ENCODE measurements around the gene OSBPL3. TPM values are rescaled to one million over a fixed set of nuclear protein-coding genes. Genes with fewer than 3 reads are reported as not detected.

The OSBPL3 gene
- total RNA-seq, 1 donor from 2014 or later = 90.6 TPM

GRCh38 chr7:24942226-24942625 lies 37.8 kb downstream of the OSBPL3 start:
- no peak for DNase-seq (ENCODE audit: low spot score)
- H3K27me3 Mint-ChIP-seq (ENCODE audit: insufficient read depth) = no peaks in the 10 kb centered on the region
- intact Hi-C loops (cut with micrococcal nuclease) = no loop called here
- no peak overlapping the region for H3K27ac Mint-ChIP-seq
- H3K4me1 Mint-ChIP-seq (ENCODE audit: low read depth) = peaks cover 66% of the 10 kb centered on the region
- H3K9me3 Mint-ChIP-seq = peaks cover 8% of the 10 kb centered on the region
- peaks cover 29% of the 10 kb centered on the region for H3K36me3 Mint-ChIP-seq (ENCODE audit: low read depth)
- H3K4me3 Mint-ChIP-seq = no peak overlapping the region

DNA sequence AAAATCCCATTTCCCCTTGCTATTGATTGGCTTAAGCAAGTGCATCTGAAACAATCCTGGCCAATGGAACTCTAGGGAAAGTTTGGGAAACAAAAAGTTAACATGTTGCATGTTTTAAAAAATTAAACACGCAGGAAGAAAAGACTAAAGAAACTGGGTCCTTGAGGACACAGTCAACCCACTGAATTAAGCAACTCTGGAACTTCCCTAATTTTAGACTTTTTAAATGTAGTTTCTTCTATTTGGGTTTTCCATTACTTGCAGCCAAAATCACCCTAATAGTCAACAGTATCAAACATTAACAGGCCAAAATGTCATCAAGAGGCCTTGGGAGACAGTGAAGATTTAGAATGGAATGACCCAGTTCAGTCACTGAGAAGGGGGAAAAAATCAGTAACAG lies 40.6 kb downstream of the OSBPL3 start:
- Mint-ChIP-seq H3K4me1 (ENCODE audit: low read depth) (peaks cover 61% of the 10 kb centered on the region), H3K36me3 (ENCODE audit: low read depth) (peaks cover 35% of the 10 kb centered on the region), H3K27me3 (ENCODE audit: insufficient read depth) (no peaks in the 10 kb centered on the region), H3K27ac (no peak overlapping the region), H3K9me3 (peaks cover 16% of the 10 kb centered on the region), H3K4me3 (no peak overlapping the region)
- intact Hi-C loops (cut with micrococcal nuclease) = no loop called here
- no peak for DNase-seq (ENCODE audit: low spot score)

- peak overlapping the region; percentile 1 for H3K4me3 Mint-ChIP-seq
- intact Hi-C loops (cut with micrococcal nuclease) = no loop called here
- peaks cover 16% of the 10 kb centered on the region for H3K9me3 Mint-ChIP-seq
- peak overlapping the region; percentile 3 for H3K27ac Mint-ChIP-seq
- DNase-seq (ENCODE audit: low spot score) = no peak
- peaks cover 40% of the 10 kb centered on the region for H3K36me3 Mint-ChIP-seq (ENCODE audit: low read depth)
- no peaks in the 10 kb centered on the region for H3K27me3 Mint-ChIP-seq (ENCODE audit: insufficient read depth)
- peaks cover 73% of the 10 kb centered on the region for H3K4me1 Mint-ChIP-seq (ENCODE audit: low read depth)
These were observed 43.7 kb downstream of the OSBPL3 start for GRCh38 chr7:24936121-24936824.

GRCh38 chr7:24933298-24933697 lies 46.7 kb downstream of the OSBPL3 start:
- Mint-ChIP-seq H3K9me3 (peaks cover 16% of the 10 kb centered on the region), H3K27ac (no peak overlapping the region), H3K36me3 (ENCODE audit: low read depth) (peaks cover 44% of the 10 kb centered on the region), H3K4me1 (ENCODE audit: low read depth) (peaks cover 72% of the 10 kb centered on the region), H3K4me3 (no peak overlapping the region), H3K27me3 (ENCODE audit: insufficient read depth) (no peaks in the 10 kb centered on the region)
- no peak for DNase-seq (ENCODE audit: low spot score)
- intact Hi-C loops (cut with micrococcal nuclease) = no loop called here

DNA sequence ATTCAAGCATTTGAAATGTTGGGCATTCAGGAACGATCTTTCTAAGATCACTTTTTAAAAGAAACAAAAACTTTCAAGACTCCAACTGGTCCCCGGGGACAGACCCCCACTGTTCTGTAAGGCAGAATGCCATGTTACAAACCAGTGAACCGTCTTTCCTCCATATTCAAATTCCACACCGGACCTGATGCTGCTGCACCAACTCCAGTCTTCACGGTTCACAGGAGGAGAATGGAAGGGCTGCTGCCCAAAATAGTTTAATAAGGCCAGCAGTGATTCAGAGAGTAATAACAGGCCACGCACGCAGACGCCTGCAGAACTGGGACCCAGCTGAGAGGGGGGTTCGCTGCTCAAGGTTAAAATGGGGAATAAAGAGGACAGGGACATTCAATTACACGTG lies 47.2 kb downstream of the OSBPL3 start:
- intact Hi-C loops (cut with micrococcal nuclease) = no loop called here
- Mint-ChIP-seq H3K4me3 (no peak overlapping the region), H3K4me1 (ENCODE audit: low read depth) (peaks cover 72% of the 10 kb centered on the region), H3K27ac (no peak overlapping the region), H3K9me3 (peaks cover 12% of the 10 kb centered on the region), H3K36me3 (ENCODE audit: low read depth) (peaks cover 42% of the 10 kb centered on the region), H3K27me3 (ENCODE audit: insufficient read depth) (no peaks in the 10 kb centered on the region)
- no peak for DNase-seq (ENCODE audit: low spot score)

DNA sequence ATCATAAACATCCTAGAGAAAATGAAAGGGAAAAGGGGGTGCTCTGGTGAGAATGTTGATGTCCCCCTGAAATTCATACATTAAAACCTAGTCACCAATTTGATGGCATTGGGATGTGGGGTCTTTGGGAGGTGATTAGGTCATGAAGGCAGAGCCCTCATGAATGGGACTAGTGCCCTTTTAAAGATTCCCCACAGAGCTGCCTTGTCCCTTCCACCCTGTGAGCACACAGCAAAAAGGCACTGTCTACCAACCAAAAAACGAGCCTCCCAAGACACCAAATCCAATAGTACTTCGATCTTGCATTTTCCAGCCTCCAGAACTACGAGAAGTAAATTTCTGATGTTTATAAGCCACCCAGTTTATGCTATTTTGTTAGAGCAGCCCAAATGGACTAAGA lies 47.6 kb downstream of the OSBPL3 start:
- Mint-ChIP-seq H3K4me1 (ENCODE audit: low read depth) (peaks cover 72% of the 10 kb centered on the region), H3K9me3 (peaks cover 8% of the 10 kb centered on the region), H3K4me3 (no peak overlapping the region), H3K27me3 (ENCODE audit: insufficient read depth) (no peaks in the 10 kb centered on the region), H3K27ac (no peak overlapping the region), H3K36me3 (ENCODE audit: low read depth) (peaks cover 40% of the 10 kb centered on the region)
- intact Hi-C loops (cut with micrococcal nuclease) = no loop called here
- DNase-seq (ENCODE audit: low spot score) = no peak

DNA sequence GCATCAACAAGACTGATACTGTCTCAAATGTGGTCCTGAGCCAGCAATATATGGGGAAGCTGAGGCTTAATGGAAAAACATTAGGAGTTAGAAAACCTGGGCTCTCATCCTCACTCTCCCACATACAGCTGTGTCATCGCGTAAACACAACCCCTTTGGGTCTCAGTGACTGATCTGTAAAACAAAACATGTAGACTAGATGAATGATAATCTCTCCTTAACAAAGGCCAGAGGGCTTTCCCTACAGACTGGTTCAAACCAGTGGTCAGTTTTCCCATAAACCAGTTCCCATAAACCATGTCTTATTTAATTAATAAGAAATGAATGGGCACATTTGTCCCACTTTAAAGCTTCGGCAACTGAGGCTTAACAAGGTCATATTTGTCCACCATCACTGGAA lies 48.1 kb downstream of the OSBPL3 start:
- H3K36me3 Mint-ChIP-seq (ENCODE audit: low read depth) = peaks cover 39% of the 10 kb centered on the region
- H3K27me3 Mint-ChIP-seq (ENCODE audit: insufficient read depth) = no peaks in the 10 kb centered on the region
- no peak overlapping the region for H3K4me3 Mint-ChIP-seq
- DNase-seq (ENCODE audit: low spot score) = no peak
- H3K9me3 Mint-ChIP-seq = peaks cover 7% of the 10 kb centered on the region
- no peak overlapping the region for H3K27ac Mint-ChIP-seq
- H3K4me1 Mint-ChIP-seq (ENCODE audit: low read depth) = peaks cover 77% of the 10 kb centered on the region
- intact Hi-C loops (cut with micrococcal nuclease) = no loop called here

GRCh38 chr7:24930856-24931255 lies 49.1 kb downstream of the OSBPL3 start:
- H3K27ac Mint-ChIP-seq = peak overlapping the region; percentile 15
- H3K4me3 Mint-ChIP-seq = no peak overlapping the region
- no peaks in the 10 kb centered on the region for H3K27me3 Mint-ChIP-seq (ENCODE audit: insufficient read depth)
- no peaks in the 10 kb centered on the region for H3K9me3 Mint-ChIP-seq
- no peak for DNase-seq (ENCODE audit: low spot score)
- intact Hi-C loops (cut with micrococcal nuclease) = no loop called here
- peaks cover 30% of the 10 kb centered on the region for H3K36me3 Mint-ChIP-seq (ENCODE audit: low read depth)
- peaks cover 76% of the 10 kb centered on the region for H3K4me1 Mint-ChIP-seq (ENCODE audit: low read depth)

GRCh38 chr7:24926623-24927524 lies 53.1 kb downstream of the OSBPL3 start:
- peaks cover 26% of the 10 kb centered on the region for H3K36me3 Mint-ChIP-seq (ENCODE audit: low read depth)
- no peak for DNase-seq (ENCODE audit: low spot score)
- no peak overlapping the region for H3K4me3 Mint-ChIP-seq
- intact Hi-C loops (cut with micrococcal nuclease) = no loop called here
- no peak overlapping the region for H3K27ac Mint-ChIP-seq
- peaks cover 86% of the 10 kb centered on the region for H3K4me1 Mint-ChIP-seq (ENCODE audit: low read depth)
- H3K27me3 Mint-ChIP-seq (ENCODE audit: insufficient read depth) = no peaks in the 10 kb centered on the region
- no peaks in the 10 kb centered on the region for H3K9me3 Mint-ChIP-seq

GRCh38 chr7:24924375-24924774 lies 55.6 kb downstream of the OSBPL3 start:
- Mint-ChIP-seq H3K4me1 (ENCODE audit: low read depth) (peaks cover 92% of the 10 kb centered on the region), H3K36me3 (ENCODE audit: low read depth) (peaks cover 24% of the 10 kb centered on the region), H3K4me3 (peak overlapping the region; percentile 8), H3K9me3 (peaks cover 3% of the 10 kb centered on the region), H3K27me3 (ENCODE audit: insufficient read depth) (no peaks in the 10 kb centered on the region), H3K27ac (peak overlapping the region; percentile 91)
- intact Hi-C loops (cut with micrococcal nuclease) = loop anchor here (5.0 kb wide), 2 partner anchors 167 to 1368 kb away; partner anchors contain the start of genes GSDME and SNX10
- no peak for DNase-seq (ENCODE audit: low spot score)

DNA sequence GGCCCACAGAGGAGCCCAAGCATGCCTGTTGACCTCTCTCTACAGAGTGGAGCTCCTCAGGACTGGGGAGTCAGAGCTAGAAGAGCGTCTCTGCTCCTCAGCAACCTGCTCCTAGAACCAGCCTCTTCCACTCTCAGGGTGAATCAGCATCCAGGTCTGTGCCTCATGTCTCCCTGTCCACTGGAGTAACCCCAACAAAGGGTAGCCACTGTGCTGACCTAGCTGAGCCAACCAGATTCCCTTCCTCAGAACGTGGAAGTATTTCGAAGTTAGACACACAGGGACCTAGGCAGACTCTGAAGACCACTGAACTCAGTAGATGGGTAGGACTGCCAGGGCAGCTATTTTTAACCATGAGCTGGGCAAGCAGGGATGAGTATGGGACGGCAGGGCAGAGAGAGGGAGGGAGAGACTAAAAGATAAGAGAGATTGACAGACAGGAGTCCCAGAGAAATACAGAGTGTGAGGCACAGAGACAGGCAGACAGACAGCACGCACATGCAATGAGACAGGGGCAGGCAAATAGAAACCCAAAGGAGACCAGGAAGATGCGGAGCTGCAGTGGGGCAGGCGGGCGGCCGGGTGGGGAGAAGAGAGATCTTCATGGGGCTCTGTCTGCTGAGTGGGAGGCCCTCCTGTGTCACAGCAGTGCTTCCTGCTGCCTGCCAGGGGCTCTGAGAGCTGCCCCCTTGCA lies 56.7 kb downstream of the OSBPL3 start:
- peaks cover 21% of the 10 kb centered on the region for H3K36me3 Mint-ChIP-seq (ENCODE audit: low read depth)
- no peaks in the 10 kb centered on the region for H3K27me3 Mint-ChIP-seq (ENCODE audit: insufficient read depth)
- peaks cover 3% of the 10 kb centered on the region for H3K9me3 Mint-ChIP-seq
- peak overlapping the region; percentile 51 for H3K4me3 Mint-ChIP-seq
- intact Hi-C loops (cut with micrococcal nuclease) = loop anchor here (5.0 kb wide), 2 partner anchors 166 to 1369 kb away; partner anchors contain the start of genes GSDME and SNX10
- peaks cover 93% of the 10 kb centered on the region for H3K4me1 Mint-ChIP-seq (ENCODE audit: low read depth)
- DNase-seq (ENCODE audit: low spot score) = no peak
- H3K27ac Mint-ChIP-seq = peak overlapping the region; percentile 91

GRCh38 chr7:24922099-24922773 lies 57.7 kb downstream of the OSBPL3 start:
- H3K9me3 Mint-ChIP-seq = peaks cover 3% of the 10 kb centered on the region
- no peak for DNase-seq (ENCODE audit: low spot score)
- H3K4me1 Mint-ChIP-seq (ENCODE audit: low read depth) = peaks cover 95% of the 10 kb centered on the region
- H3K27me3 Mint-ChIP-seq (ENCODE audit: insufficient read depth) = no peaks in the 10 kb centered on the region
- intact Hi-C loops (cut with micrococcal nuclease) = loop anchor here (5.0 kb wide), 2 partner anchors 165 to 1370 kb away; partner anchors contain the start of genes GSDME and SNX10
- H3K27ac Mint-ChIP-seq = peak overlapping the region; percentile 91
- peak overlapping the region; percentile 3 for H3K4me3 Mint-ChIP-seq
- peaks cover 18% of the 10 kb centered on the region for H3K36me3 Mint-ChIP-seq (ENCODE audit: low read depth)

All from activated T-helper 1 cell treated with anti-CD3 and anti-CD28 coated beads, Interleukin-12 subunit alpha, Interleukin-12 subunit beta, Interleukin-2, Interleukin-4 antibody, amounts not matched to agents 30 ng/mL and 10 ng/mL and 1 ng/mL, durations not matched to agents 14 hours and 24 hours and 36 hours (primary cell).